HCT116 (cell line): ENCODE data around the gene RAB40C. TPM values are rescaled to one million over a fixed set of nuclear protein-coding genes. Genes with fewer than 3 reads are reported as not detected.

Experiments
- ATAC-seq: fragments of 200-7000 bp; cut with Tn5 transposase; 2 replicates; pipeline ENCODE4 v1.9.1; 2020; ENCODE audit warnings: mild to moderate bottlenecking, moderate library complexity
- BruUV-seq: library from RNA; stranded (reverse); fragments of 400-500 nt; replicated peaks from 2 replicates; lab custom pipeline; 2021; lab: Mats Ljungman, UMichigan
- CTCF ChIA-PET: fragments of 300-600 bp; sonication (Branson Sonifier 250); formaldehyde crosslinking; loops from one replicate; lab custom pipeline; 2021; ENCODE audit warnings: antibody characterized with exemption; lab: Charles Lee
- POLR2A ChIA-PET: fragments of 300-600, 350-600 bp; sonication (Branson Sonifier 250); formaldehyde crosslinking; loops from one replicate; lab custom pipeline; 2021; ENCODE audit warnings: antibody characterized with exemption; lab: Charles Lee
- RAD21 ChIA-PET, 2 experiments: fragments of 300-600 bp; sonication (Branson Sonifier 250); formaldehyde crosslinking; loops; one replicate each; lab custom pipeline; 2023; ENCODE audit warnings: low total read pairs in 2 of 2; ENCODE audit not compliant: uncharacterized antibody in 2 of 2, unreplicated experiment in 2 of 2, low non-redundant PET in 1 of 2; lab: Charles Lee
- DNase-seq: peaks from one replicate; pipeline ENCODE4 v3.0.0-alpha.2; 2010; ENCODE audit warnings: low read depth, low spot score
- H2AFZ ChIP-seq: fragments of 200-600 bp; shearing (Covaris generic), sonication (generic); 2 replicates; pipeline ENCODE4 v1.6.1; 2017; ENCODE audit warnings: low read depth, mixed run types, mixed read lengths, antibody characterized with exemption, low read length; ENCODE audit not compliant: poor library complexity, severe bottlenecking
- H3K27ac ChIP-seq: 2 replicates; pipeline ENCODE4 v1.5.1; 2012; ENCODE audit warnings: low read depth, low read length
- H3K27me3 ChIP-seq: fragments of 200-600 bp; sonication (generic); 2 replicates; pipeline ENCODE4 v1.6.1; 2016; ENCODE audit warnings: mixed run types, low read length, mixed read lengths; ENCODE audit not compliant: insufficient read depth
- H3K36me3 ChIP-seq, 2 experiments: fragments of 200-500 bp in 1 of 2; fragments of 200-600 bp in 1 of 2; sonication (Bioruptor generic) in 1 of 2; sonication (generic) in 1 of 2; 2 replicates each; pipeline versions ENCODE4 v1.5.1 to v1.6.1; 2014 to 2016; ENCODE audit warnings: low read length in 2 of 2, inconsistent platforms in 1 of 2, mixed read lengths in 1 of 2, mixed run types in 1 of 2; ENCODE audit not compliant: insufficient read depth in 2 of 2, control insufficient read depth in 1 of 2
- H3K4me1 ChIP-seq, 2 experiments: fragments of 200-600 bp in 1 of 2; sonication (generic) in 1 of 2; 2 replicates each; pipeline versions ENCODE4 v1.5.1 to v1.6.1; 2012 to 2017; ENCODE audit warnings: low read length in 2 of 2, inconsistent platforms in 1 of 2, mild to moderate bottlenecking in 1 of 2, mixed read lengths in 1 of 2, mixed run types in 1 of 2, moderate library complexity in 1 of 2; ENCODE audit not compliant: insufficient read depth in 2 of 2, control insufficient read depth in 1 of 2
- H3K4me2 ChIP-seq: fragments of 200-600 bp; sonication (generic); 2 replicates; pipeline ENCODE4 v1.6.1; 2017; ENCODE audit warnings: mixed run types, low read length, mixed read lengths
- H3K4me3 ChIP-seq, 2 experiments: fragments of 200-600 bp in 1 of 2; sonication (generic) in 1 of 2; replicated peaks in 1 of 2; 2 replicates each; pipeline ENCODE4 v1.5.1; 2011 to 2016; ENCODE audit warnings: low read length in 2 of 2, control low read depth in 1 of 2, low read depth in 1 of 2, mild to moderate bottlenecking in 1 of 2, mixed read lengths in 1 of 2, mixed run types in 1 of 2
- H3K79me2 ChIP-seq: fragments of 200-600 bp; sonication (generic); 2 replicates; pipeline ENCODE4 v1.6.1; 2017; ENCODE audit warnings: mild to moderate bottlenecking, mixed run types, low read length, moderate library complexity, mixed read lengths; ENCODE audit not compliant: insufficient read depth
- H3K9ac ChIP-seq: fragments of 200-600 bp; sonication (generic); 2 replicates; pipeline ENCODE4 v1.6.1; 2016; ENCODE audit warnings: low read length, mixed read lengths
- H3K9me2 ChIP-seq: fragments of 200-600 bp; sonication (generic), shearing (Covaris generic); 2 replicates; pipeline ENCODE4 v1.6.1; 2017; ENCODE audit warnings: mixed run types, mild to moderate bottlenecking, moderate library complexity; ENCODE audit not compliant: insufficient read depth
- H3K9me3 ChIP-seq, 2 experiments: fragments of 200-500 bp in 1 of 2; fragments of 200-600 bp in 1 of 2; sonication (Bioruptor generic) in 1 of 2; sonication (generic) in 1 of 2; 2 replicates each; pipeline ENCODE4 v1.6.1; 2014 to 2017; ENCODE audit warnings: low read length in 2 of 2, mixed read lengths in 2 of 2, inconsistent platforms in 1 of 2, low read depth in 1 of 2, mild to moderate bottlenecking in 1 of 2, mixed run types in 1 of 2, moderate library complexity in 1 of 2; ENCODE audit not compliant: control insufficient read depth in 1 of 2, insufficient read depth in 1 of 2
- H4K20me1 ChIP-seq: fragments of 200-600 bp; sonication (generic), shearing (Covaris generic); 2 replicates; pipeline ENCODE4 v1.6.1; 2017; ENCODE audit warnings: mixed run types, mild to moderate bottlenecking, moderate library complexity; ENCODE audit not compliant: insufficient read depth
- ELF1 ChIP-seq: IDR thresholded peaks from 2 replicates; pipeline ENCODE4 v1.6.1; 2012; ENCODE audit warnings: low read depth, borderline replicate concordance
- EZH2 ChIP-seq: fragments of 200-600 bp; sonication (generic); IDR thresholded peaks from 2 replicates; pipeline ENCODE4 v1.6.1; 2017; ENCODE audit warnings: antibody characterized with exemption, mixed run types
- MAX ChIP-seq: IDR thresholded peaks from 2 replicates; pipeline ENCODE4 v1.6.1; 2012
- POLR2A ChIP-seq: IDR thresholded peaks from 2 replicates; pipeline ENCODE4 v1.7.0; 2011; ENCODE audit warnings: borderline replicate concordance; ENCODE audit not compliant: insufficient read depth, insufficient read length; ENCODE audit errors: extremely low read depth
- SIN3A ChIP-seq: IDR thresholded peaks from 2 replicates; pipeline ENCODE4 v1.6.1; 2012; ENCODE audit warnings: low read depth
- SP1 ChIP-seq: IDR thresholded peaks from 2 replicates; pipeline ENCODE4 v1.6.1; 2012; ENCODE audit warnings: low read depth
- TCF7L2 ChIP-seq: IDR thresholded peaks from 2 replicates; pipeline ENCODE4 v1.7.0; 2011; ENCODE audit warnings: borderline replicate concordance, inconsistent platforms; ENCODE audit not compliant: insufficient read depth, insufficient read length; ENCODE audit errors: extremely low read depth
- intact Hi-C: fragments of 100-400 bp; cut with micrococcal nuclease; formaldehyde crosslinking; loops from 2 replicates; pipeline ENCODE4 v1.10.0; 2022
- total RNA-seq: library from RNA; stranded (reverse); gene quantifications from one replicate; pipeline ENCODE4 v1.2.1, GENCODE V29; 2021; ENCODE audit not compliant: unreplicated experiment

The RAB40C gene
- total RNA-seq, 1 experiment from 2014 or later = 14.1 TPM

GRCh38 chr16:586645-587590, 2.9 kb upstream of the RAB40C start:
- 0 out of 2 replicates have a peak overlapping the region, but pooled peaks have one; percentile 99 for H3K27ac ChIP-seq
- DNase-seq (no peak), ATAC-seq (no peak)
- H3K4me1 ChIP-seq = peaks cover 8 to 22% of the 10 kb centered on the region in 2 experiments; a peak in 3 of 4 replicates
- no TSS peak for BruUV-seq
- H4K20me1 ChIP-seq = no peaks in the 10 kb centered on the region
- ChIA-PET CTCF (no interaction called here), POLR2A (no interaction called here), RAD21 (no interaction called here)
- no peak for TF ChIP-seq SP1
- no peak for TF ChIP-seq POLR2A
- TF ChIP-seq ELF1 = no peak
- TF ChIP-seq TCF7L2 = no peak
- TF ChIP-seq EZH2 = no peak
- intact Hi-C loops = no loop called here
- H3K9me3 ChIP-seq = no peaks in the 10 kb centered on the region
- H3K4me2 ChIP-seq = peak overlapping the region; percentile 77; the same call in 1 of the 2 replicates
- H3K9me2 ChIP-seq = no peaks in the 10 kb centered on the region
- no peaks in the 10 kb centered on the region for H3K36me3 ChIP-seq
- H3K4me3 ChIP-seq = no peak overlapping the region
- peaks cover 14% of the 10 kb centered on the region; the same call in 1 of the 2 replicates for H3K79me2 ChIP-seq
- no peak overlapping the region for H2AFZ ChIP-seq
- peak overlapping the region; percentile 90; the same call in 1 of the 2 replicates for H3K9ac ChIP-seq
- H3K27me3 ChIP-seq = no peaks in the 10 kb centered on the region

GRCh38 chr16:588639-588888, 1.3 kb upstream of the RAB40C start:
- Histone ChIP-seq H3K27me3 (no peaks in the 10 kb centered on the region), H2AFZ (no peak overlapping the region), H4K20me1 (no peaks in the 10 kb centered on the region), H3K4me2 (peak overlapping the region; percentile 77), H3K27ac (peak overlapping the region; percentile 99), H3K9me3 (no peaks in the 10 kb centered on the region), H3K9ac (peak overlapping the region; percentile 90), H3K79me2 (peaks cover 21% of the 10 kb centered on the region; the same call in 1 of the 2 replicates), H3K9me2 (no peaks in the 10 kb centered on the region), H3K4me3 (peak overlapping the region; percentile 66 to 67), H3K4me1 (peaks cover 23 to 38% of the 10 kb centered on the region in 2 experiments), H3K36me3 (no peaks in the 10 kb centered on the region)
- POLR2A ChIA-PET = no interaction called here
- CTCF ChIA-PET = no interaction called here
- TF ChIP-seq SIN3A = no peak
- 0 out of 2 replicates have a peak, but pooled peaks have one; percentile 8 for TF ChIP-seq MAX
- BruUV-seq = no TSS peak
- RAD21 ChIA-PET = interaction anchor here in 1 of 2 experiments (1.2 kb wide), 1 partner anchor 39 kb away, joined by 3 read pairs; no protein-coding TSS in a partner anchor
- ATAC-seq (peak; percentile 0; the same call in 1 of the 2 replicates), DNase-seq (no peak)
- intact Hi-C loops = no loop called here
